ENCODE measurements around the gene UGCG. TPM values are rescaled to one million over a fixed set of nuclear protein-coding genes. Genes with fewer than 3 reads are reported as not detected.

Gene UGCG
- total RNA-seq, 1 experiment from 2014 or later: 46.0 TPM

DNA sequence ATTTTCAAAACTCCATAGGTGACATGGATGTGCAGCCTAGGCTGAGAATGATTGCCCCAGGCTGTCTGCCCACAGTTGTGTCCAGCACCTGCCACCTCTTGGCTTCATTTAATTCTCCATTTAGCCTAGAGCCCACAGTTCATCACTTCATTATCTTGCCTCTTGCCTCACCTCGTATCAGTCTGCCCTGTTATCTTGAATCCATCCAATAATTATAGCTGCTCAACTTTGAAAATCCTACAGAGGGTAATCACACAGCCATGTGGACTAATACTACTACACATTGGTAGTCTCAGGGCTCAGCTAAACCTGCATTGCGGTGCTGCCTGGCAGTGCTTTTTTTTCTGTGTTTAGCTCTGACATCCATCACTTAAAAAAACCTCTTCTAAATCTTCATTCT, 7.4 kb downstream of the UGCG start:
- POLR2A ChIA-PET: no interaction called here
- no TSS peak for BruUV-seq (replicated peaks)

DNA sequence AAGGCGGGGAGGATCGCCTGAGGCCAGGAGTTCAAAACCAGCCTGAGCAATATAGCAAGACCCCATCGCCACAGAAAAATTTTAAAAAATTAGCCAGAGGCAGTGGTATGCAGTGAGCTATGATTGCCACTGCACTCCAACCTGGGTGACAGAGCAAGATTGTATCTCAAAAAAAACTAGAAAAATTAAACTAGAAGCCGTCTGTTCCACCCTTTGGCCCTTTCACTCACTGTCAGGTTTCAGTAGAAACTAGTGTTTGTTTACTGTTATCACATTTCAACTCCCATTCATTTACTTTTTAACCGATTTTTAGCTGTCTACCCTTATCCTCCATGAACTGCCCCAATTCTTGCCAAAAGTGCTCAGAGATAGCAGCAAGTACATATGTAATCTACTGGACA, 8.3 kb downstream of the UGCG start:
- BruUV-seq (replicated peaks): no TSS peak
- Histone ChIP-seq H3K36me3 (ENCODE audit: control insufficient read depth, insufficient read depth, low read length) (no peaks in the 10 kb centered on the region), H3K4me3 (ENCODE audit: low read depth in 2 of 2, low read length in 2 of 2) (no peak overlapping the region), H3K27ac (ENCODE audit: low read length) (peak overlapping the region; percentile 36), H3K4me1 (ENCODE audit: control insufficient read depth, insufficient read depth, low read length) (peaks cover 72% of the 10 kb centered on the region), H3K9me3 (ENCODE audit: control insufficient read depth, insufficient read depth, low read depth, low read length) (no peaks in the 10 kb centered on the region), H3K27me3 (ENCODE audit: control insufficient read depth, insufficient read depth, low read length) (no peaks in the 10 kb centered on the region)
- TF ChIP-seq, protein P1, sequence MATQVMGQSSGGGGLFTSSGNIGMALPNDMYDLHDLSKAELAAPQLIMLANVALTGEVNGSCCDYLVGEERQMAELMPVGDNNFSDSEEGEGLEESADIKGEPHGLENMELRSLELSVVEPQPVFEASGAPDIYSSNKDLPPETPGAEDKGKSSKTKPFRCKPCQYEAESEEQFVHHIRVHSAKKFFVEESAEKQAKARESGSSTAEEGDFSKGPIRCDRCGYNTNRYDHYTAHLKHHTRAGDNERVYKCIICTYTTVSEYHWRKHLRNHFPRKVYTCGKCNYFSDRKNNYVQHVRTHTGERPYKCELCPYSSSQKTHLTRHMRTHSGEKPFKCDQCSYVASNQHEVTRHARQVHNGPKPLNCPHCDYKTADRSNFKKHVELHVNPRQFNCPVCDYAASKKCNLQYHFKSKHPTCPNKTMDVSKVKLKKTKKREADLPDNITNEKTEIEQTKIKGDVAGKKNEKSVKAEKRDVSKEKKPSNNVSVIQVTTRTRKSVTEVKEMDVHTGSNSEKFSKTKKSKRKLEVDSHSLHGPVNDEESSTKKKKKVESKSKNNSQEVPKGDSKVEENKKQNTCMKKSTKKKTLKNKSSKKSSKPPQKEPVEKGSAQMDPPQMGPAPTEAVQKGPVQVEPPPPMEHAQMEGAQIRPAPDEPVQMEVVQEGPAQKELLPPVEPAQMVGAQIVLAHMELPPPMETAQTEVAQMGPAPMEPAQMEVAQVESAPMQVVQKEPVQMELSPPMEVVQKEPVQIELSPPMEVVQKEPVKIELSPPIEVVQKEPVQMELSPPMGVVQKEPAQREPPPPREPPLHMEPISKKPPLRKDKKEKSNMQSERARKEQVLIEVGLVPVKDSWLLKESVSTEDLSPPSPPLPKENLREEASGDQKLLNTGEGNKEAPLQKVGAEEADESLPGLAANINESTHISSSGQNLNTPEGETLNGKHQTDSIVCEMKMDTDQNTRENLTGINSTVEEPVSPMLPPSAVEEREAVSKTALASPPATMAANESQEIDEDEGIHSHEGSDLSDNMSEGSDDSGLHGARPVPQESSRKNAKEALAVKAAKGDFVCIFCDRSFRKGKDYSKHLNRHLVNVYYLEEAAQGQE (IDR thresholded peaks at IDR 0.05; ENCODE audit: insufficient read depth in 1 of 2, low read depth in 2 of 2, low read length in 1 of 2): no peak
- TF ChIP-seq POLR2AphosphoS5 (IDR thresholded peaks at IDR 0.05; ENCODE audit: low read depth, low read length) (no peak), SIN3A (IDR thresholded peaks at IDR 0.05; ENCODE audit: borderline replicate concordance, insufficient read depth, low read depth, low read length) (no peak), TCF7L2 (IDR thresholded peaks at IDR 0.05; ENCODE audit: low read depth, low read length) (no peak)
- TF ChIP-seq, protein P2, sequence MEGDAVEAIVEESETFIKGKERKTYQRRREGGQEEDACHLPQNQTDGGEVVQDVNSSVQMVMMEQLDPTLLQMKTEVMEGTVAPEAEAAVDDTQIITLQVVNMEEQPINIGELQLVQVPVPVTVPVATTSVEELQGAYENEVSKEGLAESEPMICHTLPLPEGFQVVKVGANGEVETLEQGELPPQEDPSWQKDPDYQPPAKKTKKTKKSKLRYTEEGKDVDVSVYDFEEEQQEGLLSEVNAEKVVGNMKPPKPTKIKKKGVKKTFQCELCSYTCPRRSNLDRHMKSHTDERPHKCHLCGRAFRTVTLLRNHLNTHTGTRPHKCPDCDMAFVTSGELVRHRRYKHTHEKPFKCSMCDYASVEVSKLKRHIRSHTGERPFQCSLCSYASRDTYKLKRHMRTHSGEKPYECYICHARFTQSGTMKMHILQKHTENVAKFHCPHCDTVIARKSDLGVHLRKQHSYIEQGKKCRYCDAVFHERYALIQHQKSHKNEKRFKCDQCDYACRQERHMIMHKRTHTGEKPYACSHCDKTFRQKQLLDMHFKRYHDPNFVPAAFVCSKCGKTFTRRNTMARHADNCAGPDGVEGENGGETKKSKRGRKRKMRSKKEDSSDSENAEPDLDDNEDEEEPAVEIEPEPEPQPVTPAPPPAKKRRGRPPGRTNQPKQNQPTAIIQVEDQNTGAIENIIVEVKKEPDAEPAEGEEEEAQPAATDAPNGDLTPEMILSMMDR (IDR thresholded peaks at IDR 0.05): no peak
- in situ Hi-C loops (cut with HindIII; ENCODE audit: low pct_unique_long_range_greater_than_20kb, low sequenced_read_pairs): no loop called here
- intact Hi-C loops (cut with micrococcal nuclease; ENCODE audit: unreplicated experiment): loop anchor here (10.0 kb wide), 2 partner anchors 140 to 170 kb away; no protein-coding TSS in a partner anchor
- no peak for DNase-seq (ENCODE audit: low read depth, low spot score)
- POLR2A ChIA-PET: interaction anchor here (0.6 kb wide), 1 partner anchor 217 kb away, joined by 3 read pairs; no protein-coding TSS in a partner anchor
- no peak for ATAC-seq
- CTCF ChIA-PET: no interaction called here

More for the DNA sequence above, 7.4 kb downstream of the UGCG start:
- no peak for DNase-seq (ENCODE audit: low read depth, low spot score)
- Histone ChIP-seq H3K4me3 (ENCODE audit: low read depth in 2 of 2, low read length in 2 of 2) (no peak overlapping the region), H3K36me3 (ENCODE audit: control insufficient read depth, insufficient read depth, low read length) (no peaks in the 10 kb centered on the region), H3K4me1 (ENCODE audit: control insufficient read depth, insufficient read depth, low read length) (peaks cover 64% of the 10 kb centered on the region), H3K27ac (ENCODE audit: low read length) (peak overlapping the region; percentile 68), H3K9me3 (ENCODE audit: control insufficient read depth, insufficient read depth, low read depth, low read length) (no peaks in the 10 kb centered on the region), H3K27me3 (ENCODE audit: control insufficient read depth, insufficient read depth, low read length) (no peaks in the 10 kb centered on the region)
- intact Hi-C loops (cut with micrococcal nuclease; ENCODE audit: unreplicated experiment): loop anchor here (10.0 kb wide), 2 partner anchors 139 to 171 kb away; no protein-coding TSS in a partner anchor
- in situ Hi-C loops (cut with HindIII; ENCODE audit: low pct_unique_long_range_greater_than_20kb, low sequenced_read_pairs): no loop called here
- CTCF ChIA-PET: interaction anchor here (0.7 kb wide), 1 partner anchor 171 kb away, joined by 3 read pairs; no protein-coding TSS in a partner anchor
- ATAC-seq: no peak
- TF ChIP-seq TCF7L2 (IDR thresholded peaks at IDR 0.05; ENCODE audit: low read depth, low read length): no peak
- TF ChIP-seq, protein P1 (IDR thresholded peaks at IDR 0.05; ENCODE audit: insufficient read depth in 1 of 2, low read depth in 2 of 2, low read length in 1 of 2): no peak
- no peak for TF ChIP-seq SIN3A (IDR thresholded peaks at IDR 0.05; ENCODE audit: borderline replicate concordance, insufficient read depth, low read depth, low read length)
- TF ChIP-seq, protein P2 (IDR thresholded peaks at IDR 0.05): no peak
- TF ChIP-seq POLR2AphosphoS5 (IDR thresholded peaks at IDR 0.05; ENCODE audit: low read depth, low read length): no peak
